ENCODE measurements around the gene MGAT4A.

- no peak for TF ChIP-seq CTCF (IDR thresholded peaks at IDR 0.05)
- TF ChIP-seq POLR2A (IDR thresholded peaks at IDR 0.05): no peak
Observed at GRCh38 chr2:98693477-98693876, 37.5 kb downstream of the MGAT4A start.

Measured in testis (tissue), 2 donors.